Loucy (cell line): ENCODE measurements around the gene PRKN.

ENCODE experiments used
- CTCF ChIP-seq: fragments of 200-600 bp; sonication (generic); conservative IDR thresholded peaks from 2 replicates; pipeline ENCODE4 v1.5.1; 2014; ENCODE audit warnings: mild to moderate bottlenecking, antibody characterized with exemption, low read length
- EZH2phosphoT487 ChIP-seq: fragments of 200-600 bp; IDR thresholded peaks from 2 replicates; pipeline ENCODE4 v1.6.1; 2018; ENCODE audit warnings: antibody characterized with exemption, mild to moderate bottlenecking, moderate library complexity, borderline replicate concordance

DNA sequence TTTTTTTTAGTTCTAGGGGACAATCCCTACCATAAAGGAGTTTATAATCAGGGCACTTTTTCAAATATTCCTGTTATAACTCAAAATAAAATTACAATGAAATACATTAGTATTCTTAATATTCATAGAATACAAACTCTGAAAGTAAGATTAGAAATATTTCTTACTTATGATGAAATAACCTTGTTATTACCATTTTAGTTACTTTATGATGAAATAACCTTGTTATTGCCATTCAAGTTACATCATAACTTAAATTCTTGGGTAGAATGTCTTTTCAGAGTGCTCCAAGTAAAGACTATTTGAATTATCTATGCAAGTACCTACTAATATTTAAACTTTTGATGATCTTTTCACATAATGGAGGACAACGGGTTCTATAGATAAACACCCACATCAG lies 43.4 kb upstream of the PRKN start:
- no peak for TF ChIP-seq CTCF
- no peak for TF ChIP-seq EZH2phosphoT487
